A549 treated with AZD9567 at 1 μM for 4 hours (cell line): Measurements from ENCODE around the gene RFX6. TPM values are rescaled to one million over a fixed set of nuclear protein-coding genes. Genes with fewer than 3 reads are reported as not detected.

Source experiments
- total RNA-seq: library from RNA; stranded (reverse); fragments of 200-300 nt; extraction: Qiagen RNA extraction; gene quantifications from 5 replicates; pipeline ENCODE4 v1.2.3, GENCODE V29; 2022; ENCODE audit not compliant: insufficient read depth

RFX6 gene, protein sequence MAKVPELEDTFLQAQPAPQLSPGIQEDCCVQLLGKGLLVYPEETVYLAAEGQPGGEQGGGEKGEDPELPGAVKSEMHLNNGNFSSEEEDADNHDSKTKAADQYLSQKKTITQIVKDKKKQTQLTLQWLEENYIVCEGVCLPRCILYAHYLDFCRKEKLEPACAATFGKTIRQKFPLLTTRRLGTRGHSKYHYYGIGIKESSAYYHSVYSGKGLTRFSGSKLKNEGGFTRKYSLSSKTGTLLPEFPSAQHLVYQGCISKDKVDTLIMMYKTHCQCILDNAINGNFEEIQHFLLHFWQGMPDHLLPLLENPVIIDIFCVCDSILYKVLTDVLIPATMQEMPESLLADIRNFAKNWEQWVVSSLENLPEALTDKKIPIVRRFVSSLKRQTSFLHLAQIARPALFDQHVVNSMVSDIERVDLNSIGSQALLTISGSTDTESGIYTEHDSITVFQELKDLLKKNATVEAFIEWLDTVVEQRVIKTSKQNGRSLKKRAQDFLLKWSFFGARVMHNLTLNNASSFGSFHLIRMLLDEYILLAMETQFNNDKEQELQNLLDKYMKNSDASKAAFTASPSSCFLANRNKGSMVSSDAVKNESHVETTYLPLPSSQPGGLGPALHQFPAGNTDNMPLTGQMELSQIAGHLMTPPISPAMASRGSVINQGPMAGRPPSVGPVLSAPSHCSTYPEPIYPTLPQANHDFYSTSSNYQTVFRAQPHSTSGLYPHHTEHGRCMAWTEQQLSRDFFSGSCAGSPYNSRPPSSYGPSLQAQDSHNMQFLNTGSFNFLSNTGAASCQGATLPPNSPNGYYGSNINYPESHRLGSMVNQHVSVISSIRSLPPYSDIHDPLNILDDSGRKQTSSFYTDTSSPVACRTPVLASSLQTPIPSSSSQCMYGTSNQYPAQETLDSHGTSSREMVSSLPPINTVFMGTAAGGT
- total RNA-seq = not detected in 5 replicates

GRCh38 chr6:116876635-116877611, at the start of gene RFX6:
Gene RFX6 (plus strand): TSS chr6:116877242. CDS start chr6:116877276, 34 bp downstream.

GRCh38 chr6:116828983-116829382, 48.1 kb upstream of the RFX6 start, which contains the start of gene GPRC6A:
Gene GPRC6A (minus strand): TSS chr6:116829083. CDS start chr6:116829013, 70 bp downstream.

Other genes starting within 250 kb of the RFX6 start
- gene ZUP1, start 208.5 kb upstream of the RFX6 start, total RNA-seq = 6.9 to 13.9 TPM (median 7.5 TPM) in 5 replicates
- 1.1 to 2.0 TPM (median 1.8 TPM) in 5 replicates for gene KPNA5, start 196.0 kb upstream of the RFX6 start, total RNA-seq
- not detected in 5 replicates for gene FAM162B, start 111.5 kb upstream of the RFX6 start, total RNA-seq
- gene GPRC6A, start 48.2 kb upstream of the RFX6 start, total RNA-seq = not detected in 5 replicates